H1 (cell line): Measurements from ENCODE around the gene NKIRAS2. TPM values are rescaled to one million over a fixed set of nuclear protein-coding genes. Genes with fewer than 3 reads are reported as not detected.

ENCODE experiments used
- CTCF ChIA-PET: fragments of 300-600 bp; sonication (Branson Sonifier 250); formaldehyde crosslinking; loops from one replicate; lab custom pipeline; 2021; ENCODE audit not compliant: partially characterized antibody; lab: Charles Lee
- POLR2A ChIA-PET: fragments of 300-600 bp; sonication (Branson Sonifier 250); formaldehyde crosslinking; loops from one replicate; lab custom pipeline; 2021; ENCODE audit warnings: inconsistent platforms; ENCODE audit not compliant: partially characterized antibody; lab: Charles Lee
- DNase-seq, 2 experiments: peaks; one replicate each; pipeline versions ENCODE4 v3.0.0 to v3.0.0-alpha.2; 2010 to 2022; ENCODE audit warnings: low spot score in 2 of 2, low read depth in 1 of 2, mixed read lengths in 1 of 2
- FAIRE-seq: peaks from 2 replicates; lab custom pipeline; 2011; peaks lifted over from hg19 to GRCh38; lab: Jason Lieb, UNC
- H2AFZ ChIP-seq: 2 replicates; pipeline ENCODE4 v1.8.1; 2012; ENCODE audit warnings: low read length, inconsistent platforms
- H2AK5ac ChIP-seq: 2 replicates; pipeline ENCODE4 v1.6.1; 2013; ENCODE audit warnings: low read depth, low read length
- H2BK120ac ChIP-seq: replicated peaks from 2 replicates; pipeline ENCODE3; 2013; ENCODE audit warnings: low read depth, low read length, inconsistent platforms
- H2BK12ac ChIP-seq: 2 replicates; pipeline ENCODE4 v1.6.1; 2013; ENCODE audit warnings: low read depth, low read length
- H2BK15ac ChIP-seq: 2 replicates; pipeline ENCODE4 v1.6.1; 2013; ENCODE audit warnings: low read length
- H2BK20ac ChIP-seq: 2 replicates; pipeline ENCODE4 v1.6.1; 2013; ENCODE audit warnings: low read length
- H2BK5ac ChIP-seq: 2 replicates; pipeline ENCODE4 v1.6.1; 2013; ENCODE audit warnings: low read depth, low read length
- H3K14ac ChIP-seq: 2 replicates; pipeline ENCODE4 v1.6.1; 2013; ENCODE audit warnings: inconsistent platforms; ENCODE audit not compliant: insufficient read length
- H3K18ac ChIP-seq: 2 replicates; pipeline ENCODE4 v1.6.1; 2013; ENCODE audit warnings: low read length; ENCODE audit errors: extremely low read depth
- H3K23ac ChIP-seq: 2 replicates; pipeline ENCODE4 v1.6.1; 2013; ENCODE audit warnings: inconsistent platforms; ENCODE audit not compliant: insufficient read length
- H3K23me2 ChIP-seq: 2 replicates; pipeline ENCODE4 v1.6.1; 2013; ENCODE audit warnings: low read depth, low read length
- H3K27ac ChIP-seq: 2 replicates; pipeline ENCODE4 v1.6.1; 2011; ENCODE audit warnings: low read depth, low read length, inconsistent platforms
- H3K27me3 ChIP-seq, 4 experiments: replicated peaks in 1 of 4; 1 replicate in 1 of 4; 2 replicates in 3 of 4; pipeline versions ENCODE4 v1.6.1 to v1.8.1; 2011 to 2013; ENCODE audit warnings: low read length in 3 of 4, mild to moderate bottlenecking in 3 of 4, inconsistent platforms in 2 of 4, mixed read lengths in 2 of 4, moderate library complexity in 1 of 4; ENCODE audit not compliant: control insufficient read depth in 3 of 4, insufficient read depth in 3 of 4; ENCODE audit errors: extremely low read depth in 1 of 4
- H3K36me3 ChIP-seq, 4 experiments: 2 replicates each; pipeline versions ENCODE4 v1.6.1 to v1.8.1; 2011 to 2013; ENCODE audit warnings: mild to moderate bottlenecking in 4 of 4, low read length in 3 of 4, moderate library complexity in 2 of 4, control low read depth in 1 of 4, inconsistent platforms in 1 of 4; ENCODE audit not compliant: insufficient read depth in 4 of 4, control insufficient read depth in 2 of 4
- H3K4ac ChIP-seq: replicated peaks from 2 replicates; pipeline ENCODE3; 2013; ENCODE audit warnings: low read length, low read depth, mixed read lengths, inconsistent platforms; ENCODE audit not compliant: insufficient read length
- H3K4me1 ChIP-seq, 4 experiments: replicated peaks in 1 of 4; 1 replicate in 1 of 4; 2 replicates in 3 of 4; pipeline versions ENCODE4 v1.6.1 to v1.8.1; 2011 to 2013; ENCODE audit warnings: low read length in 3 of 4, inconsistent platforms in 2 of 4, mixed read lengths in 1 of 4; ENCODE audit not compliant: insufficient read depth in 4 of 4, control insufficient read depth in 3 of 4
- H3K4me2 ChIP-seq, 2 experiments: 2 replicates each; pipeline versions ENCODE4 v1.6.1 to v1.8.1; 2011 to 2013; ENCODE audit warnings: low read depth in 2 of 2, low read length in 2 of 2, control low read depth in 1 of 2, inconsistent platforms in 1 of 2, mild to moderate bottlenecking in 1 of 2; ENCODE audit not compliant: insufficient read depth in 1 of 2
- H3K4me3 ChIP-seq, 4 experiments: fragments of 200-600, 300-600 bp in 1 of 4; sonication (generic), shearing (Covaris generic), sonication (Bioruptor Twin) in 1 of 4; 2 replicates each; pipeline versions ENCODE4 v1.5.1 to v1.8.1; 2011 to 2016; ENCODE audit warnings: low read length in 4 of 4, low read depth in 3 of 4, control low read depth in 2 of 4, inconsistent platforms in 2 of 4, mild to moderate bottlenecking in 2 of 4, mixed read lengths in 1 of 4, moderate library complexity in 1 of 4; ENCODE audit not compliant: insufficient read depth in 2 of 4; ENCODE audit errors: extremely low read depth in 1 of 4
- H3K56ac ChIP-seq: replicated peaks from 2 replicates; pipeline ENCODE3; 2013; ENCODE audit warnings: low read depth, mild to moderate bottlenecking, mixed read lengths, low read length, inconsistent platforms; ENCODE audit not compliant: insufficient read length
- H3K79me1 ChIP-seq: 2 replicates; pipeline ENCODE4 v1.6.1; 2013; ENCODE audit warnings: low read depth, low read length, control low read depth
- H3K79me2 ChIP-seq, 2 experiments: 2 replicates each; pipeline versions ENCODE4 v1.6.1 to v1.8.1; 2012 to 2013; ENCODE audit warnings: low read length in 2 of 2, mild to moderate bottlenecking in 2 of 2, inconsistent platforms in 1 of 2; ENCODE audit not compliant: insufficient read depth in 2 of 2, control insufficient read depth in 1 of 2
- H3K9ac ChIP-seq, 4 experiments: replicated peaks in 1 of 4; 1 replicate in 1 of 4; 2 replicates in 3 of 4; pipeline versions ENCODE4 v1.6.1 to v1.8.1; 2011 to 2013; ENCODE audit warnings: low read depth in 3 of 4, low read length in 3 of 4, control low read depth in 2 of 4, mild to moderate bottlenecking in 2 of 4, moderate library complexity in 2 of 4, inconsistent platforms in 1 of 4; ENCODE audit errors: extremely low read depth in 1 of 4
- H3K9me3 ChIP-seq, 2 experiments: 2 replicates each; pipeline versions ENCODE4 v1.6.1 to v1.8.1; 2012 to 2013; ENCODE audit warnings: mild to moderate bottlenecking in 2 of 2, moderate library complexity in 2 of 2, control low read depth in 1 of 2, inconsistent platforms in 1 of 2, low read depth in 1 of 2, low read length in 1 of 2, mixed read lengths in 1 of 2; ENCODE audit not compliant: insufficient read depth in 2 of 2
- H4K20me1 ChIP-seq, 2 experiments: replicated peaks in 1 of 2; 2 replicates each; pipeline versions ENCODE3 to v1.8.1; 2011 to 2013; ENCODE audit warnings: inconsistent platforms in 2 of 2, low read length in 2 of 2, mild to moderate bottlenecking in 1 of 2; ENCODE audit not compliant: insufficient read depth in 2 of 2, control insufficient read depth in 1 of 2
- H4K5ac ChIP-seq: 2 replicates; pipeline ENCODE4 v1.6.1; 2013; ENCODE audit warnings: low read length, low read depth, mixed read lengths, inconsistent platforms; ENCODE audit not compliant: insufficient read length
- H4K8ac ChIP-seq: 2 replicates; pipeline ENCODE4 v1.8.0; 2013; ENCODE audit warnings: mild to moderate bottlenecking, moderate library complexity, low read length, inconsistent platforms; ENCODE audit not compliant: insufficient read depth; ENCODE audit errors: extremely low read depth
- H4K91ac ChIP-seq: replicated peaks from 2 replicates; pipeline ENCODE3; 2013; ENCODE audit warnings: low read length, mixed read lengths, inconsistent platforms; ENCODE audit not compliant: insufficient read length
- CTBP2 ChIP-seq: IDR thresholded peaks from 2 replicates; pipeline ENCODE4 v1.7.0; 2011; ENCODE audit warnings: borderline replicate concordance, mild to moderate bottlenecking, moderate library complexity, mixed read lengths, low read length; ENCODE audit not compliant: insufficient read depth, insufficient read length
- PHF8 ChIP-seq: fragments of 200-600 bp; sonication (generic); conservative IDR thresholded peaks from 2 replicates; pipeline ENCODE4 v1.7.1; 2012; ENCODE audit warnings: low read depth, mild to moderate bottlenecking, inconsistent platforms, low read length, moderate library complexity
- whole genome bisulfite sequencing, 2 experiments: shearing (Covaris generic) in 1 of 2; methylation state at CpG; one replicate each; pipeline versions ENCODE4 v1.1.6 to v1.1.7; 2013 to 2015; ENCODE audit warnings: low lambda C conversion rate in 2 of 2, mixed read lengths in 2 of 2, inconsistent platforms in 1 of 2, low coverage in 1 of 2, missing lambda C conversion rate in 1 of 2; ENCODE audit not compliant: insufficient replicate concordance in 2 of 2, insufficient coverage in 1 of 2, insufficient read length in 1 of 2; ENCODE audit errors: extremely low coverage in 1 of 2, missing lambda C conversion rate in 1 of 2; 5-methylcytosine and 5-hydroxymethylcytosine counted together
- polyA plus RNA-seq, 7 experiments: library from polyadenylated mRNA; depleted of rRNA in 3 of 7; stranded (reverse) in 5 of 7; unstranded in 2 of 7; fragments of >200 nt in 5 of 7; fragments of 200-250 nt in 2 of 7; gene quantifications; 1 replicate in 5 of 7; 2 replicates in 1 of 7; 4 replicates in 1 of 7; pipeline versions ENCODE4 v1.2.1 to v1.2.3, GENCODE V29; 2011 to 2013; ENCODE audit warnings: missing spikeins in 2 of 7, mixed read lengths in 2 of 7
- total RNA-seq: library from RNA; stranded (reverse); fragmentation: NEBNext Ultra II Directional; extraction: Animal tissue kit (Norgen Biotek cat#: 25700); gene quantifications from 2 replicates; pipeline ENCODE4 v1.2.1, GENCODE V29; 2021

Gene NKIRAS2
- total and polyA plus RNA-seq, 2 of the 8 experiments (the other 6 are each of a cell fraction or from before 2014, with no cell fraction given), result 34.5 to 51.1 TPM

GRCh38 chr17:42062681-42063080 is 42.8 kb downstream of the NKIRAS2 start:
- Histone ChIP-seq H3K23ac (no peak overlapping the region), H3K79me2 (no peaks in the 10 kb centered on the region), H2BK20ac (no peak overlapping the region), H2AFZ (no peak overlapping the region), H2AK5ac (no peak overlapping the region), H4K5ac (no peak overlapping the region), H3K36me3 (no peaks in the 10 kb centered on the region), H3K23me2 (no peaks in the 10 kb centered on the region; the same call in 1 of the 2 replicates), H3K4me3 (no peak overlapping the region), H3K4me2 (no peak overlapping the region), H3K56ac (no peak overlapping the region), H3K79me1 (no peaks in the 10 kb centered on the region), H3K4me1 (peaks cover 0 to 6% (median 3%) of the 10 kb centered on the region in 4 experiments; a peak in 6 of 7 replicates), H3K14ac (no peak overlapping the region), H2BK5ac (no peak overlapping the region), H3K4ac (no peak overlapping the region), H2BK12ac (no peak overlapping the region), H2BK120ac (no peak overlapping the region), H2BK15ac (no peak overlapping the region), H3K27me3 (no peaks in the 10 kb centered on the region), H3K9ac (no peak overlapping the region), H3K18ac (no peak overlapping the region), H4K91ac (no peak overlapping the region), H4K8ac (no peak overlapping the region), H3K9me3 (no peaks in the 10 kb centered on the region), H4K20me1 (no peaks in the 10 kb centered on the region), H3K27ac (no peak overlapping the region)
- CTCF ChIA-PET, result interaction anchor here (0.8 to 17.0 kb wide), 9 partner anchors 12 to 51 kb away, joined by 3 to 381 read pairs (median 4); partner anchors contain the start of genes C17orf113, DHX58, HSPB9 and KAT2A
- WGBS, 2 experiments, result 92% methylated on average over 13 of the region's 14 CpGs; no CpG with 5 or more reads in 1 of the 2 experiments
- DNase-seq (no peak), FAIRE-seq (no peak)
- POLR2A ChIA-PET, result interaction anchor here (0.5 to 1.1 kb wide), 3 partner anchors 9 to 37 kb away, joined by 3 to 4 read pairs (median 3); no protein-coding TSS in a partner anchor
- TF ChIP-seq CTBP2 (no peak), PHF8 (no peak)
